Measurements from ENCODE around the gene PTPRO. TPM values are rescaled to one million over a fixed set of nuclear protein-coding genes. Genes with fewer than 3 reads are reported as not detected.

PTPRO gene
- polyA plus RNA-seq, 1 donor, result 1.6 TPM

DNA sequence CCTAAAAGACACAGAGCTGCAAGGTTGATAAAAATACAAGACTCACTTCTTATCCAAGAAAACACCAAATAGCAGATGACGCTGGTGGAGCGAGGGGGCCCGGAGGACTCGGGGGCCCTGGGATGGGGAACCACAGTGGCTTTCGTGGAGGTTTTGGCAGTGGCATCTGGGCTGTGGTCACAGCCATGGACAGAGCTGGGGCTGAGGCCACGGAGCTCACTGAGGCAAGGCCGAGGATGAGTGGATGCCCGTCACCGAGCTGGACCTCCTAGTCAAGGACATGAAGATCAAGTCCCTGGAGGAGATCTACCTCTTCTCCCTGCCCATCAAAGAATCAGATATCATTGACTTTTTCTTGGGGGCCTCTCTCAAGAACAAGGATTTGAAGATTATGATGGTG, 117.2 kb downstream of the PTPRO start:
- no CpG with 5 or more reads among the region's 9 CpGs for WGBS (ENCODE audit: insufficient coverage, low lambda C conversion rate)
- no peak for DNase-seq
- H3K4me3 ChIP-seq (ENCODE audit: low read length), result no peak overlapping the region

DNA sequence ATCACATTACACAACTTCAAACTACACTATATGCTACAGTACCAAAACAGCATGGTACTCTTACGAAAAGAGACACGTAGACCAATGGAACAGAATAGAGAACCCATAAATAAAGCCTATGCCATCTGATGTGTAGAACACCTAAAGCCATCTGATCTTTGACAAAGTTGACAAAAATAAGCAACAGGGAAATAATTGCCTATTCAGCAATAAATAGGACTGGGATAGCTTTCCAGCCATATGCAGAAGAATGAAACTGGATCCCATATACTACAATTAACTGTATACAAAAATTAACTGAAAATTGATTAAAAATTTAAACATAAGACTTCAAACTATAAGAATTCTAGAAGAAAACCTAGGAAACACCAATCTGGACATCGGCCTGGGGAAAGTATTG, 120.7 kb downstream of the PTPRO start:
- no peak for DNase-seq
- WGBS (ENCODE audit: insufficient coverage, low lambda C conversion rate), result 100% methylated on average over 1 of the region's 3 CpGs
- Histone ChIP-seq H3K36me3 (ENCODE audit: control insufficient read depth, insufficient read depth, low read length) (no peaks in the 10 kb centered on the region), H3K27me3 (ENCODE audit: control insufficient read depth, insufficient read depth, low read length) (no peaks in the 10 kb centered on the region), H3K4me3 (ENCODE audit: low read length) (no peak overlapping the region), H3K4me1 (ENCODE audit: control insufficient read depth, insufficient read depth, low read length) (no peaks in the 10 kb centered on the region), H3K27ac (ENCODE audit: low read length) (no peak overlapping the region), H3K9me3 (ENCODE audit: control insufficient read depth, low read depth, low read length) (peaks cover 5% of the 10 kb centered on the region)

More for the DNA sequence above, 117.2 kb downstream of the PTPRO start:
- Histone ChIP-seq H3K9me3 (ENCODE audit: control insufficient read depth, low read depth, low read length) (peaks cover 5% of the 10 kb centered on the region), H3K27me3 (ENCODE audit: control insufficient read depth, insufficient read depth, low read length) (no peaks in the 10 kb centered on the region), H3K36me3 (ENCODE audit: control insufficient read depth, insufficient read depth, low read length) (no peaks in the 10 kb centered on the region), H3K27ac (ENCODE audit: low read length) (no peak overlapping the region), H3K4me1 (ENCODE audit: control insufficient read depth, insufficient read depth, low read length) (no peaks in the 10 kb centered on the region)

DNA sequence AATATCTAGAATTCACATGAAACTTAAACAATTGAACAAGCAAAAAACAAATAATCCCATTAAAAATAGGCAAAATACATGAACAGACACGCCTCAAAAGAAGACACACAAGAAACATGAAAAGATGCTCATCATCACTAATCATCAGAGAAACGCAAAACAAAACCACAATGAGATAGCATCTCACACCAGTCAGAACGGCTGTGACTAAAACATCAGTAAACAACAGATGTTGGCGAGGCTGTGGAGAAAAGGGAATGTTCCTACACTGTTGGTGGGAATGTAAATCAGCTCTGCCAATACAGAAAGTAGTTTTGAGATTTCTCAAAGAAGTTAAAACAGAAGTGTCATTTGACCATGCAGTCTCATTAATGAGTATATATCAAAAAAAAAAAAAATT, 121.3 kb downstream of the PTPRO start:
- Histone ChIP-seq H3K4me3 (ENCODE audit: low read length) (no peak overlapping the region), H3K4me1 (ENCODE audit: control insufficient read depth, insufficient read depth, low read length) (no peaks in the 10 kb centered on the region), H3K9me3 (ENCODE audit: control insufficient read depth, low read depth, low read length) (peaks cover 5% of the 10 kb centered on the region), H3K27me3 (ENCODE audit: control insufficient read depth, insufficient read depth, low read length) (no peaks in the 10 kb centered on the region), H3K36me3 (ENCODE audit: control insufficient read depth, insufficient read depth, low read length) (no peaks in the 10 kb centered on the region), H3K27ac (ENCODE audit: low read length) (no peak overlapping the region)
- 93% methylated on average over 2 of the region's 4 CpGs for WGBS (ENCODE audit: insufficient coverage, low lambda C conversion rate)
- DNase-seq, result no peak

DNA sequence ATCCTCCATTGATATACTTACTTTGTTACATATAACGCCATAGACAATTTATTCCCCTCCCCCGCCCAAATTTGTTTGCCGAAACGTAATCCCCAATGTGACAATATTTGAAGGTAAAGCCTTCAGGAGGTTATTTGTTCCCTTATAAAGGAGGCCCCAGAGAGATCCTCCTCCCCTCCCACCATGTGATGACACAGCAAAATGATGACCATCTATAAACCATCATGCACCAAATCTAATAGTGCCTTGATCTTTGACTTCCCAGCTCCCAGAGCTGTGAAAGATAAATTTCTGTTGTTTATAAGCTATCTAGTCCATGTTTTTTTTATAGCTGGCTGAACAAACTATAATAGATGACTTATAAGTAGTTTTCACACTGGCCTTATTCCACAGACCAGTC, 122.2 kb downstream of the PTPRO start:
- WGBS (ENCODE audit: insufficient coverage, low lambda C conversion rate), result 92% methylated on average over 2 of the region's 4 CpGs
- Histone ChIP-seq H3K27me3 (ENCODE audit: control insufficient read depth, insufficient read depth, low read length) (no peaks in the 10 kb centered on the region), H3K27ac (ENCODE audit: low read length) (no peak overlapping the region), H3K36me3 (ENCODE audit: control insufficient read depth, insufficient read depth, low read length) (no peaks in the 10 kb centered on the region), H3K4me1 (ENCODE audit: control insufficient read depth, insufficient read depth, low read length) (no peaks in the 10 kb centered on the region), H3K4me3 (ENCODE audit: low read length) (no peak overlapping the region), H3K9me3 (ENCODE audit: control insufficient read depth, low read depth, low read length) (peaks cover 3% of the 10 kb centered on the region)
- DNase-seq, result no peak

DNA sequence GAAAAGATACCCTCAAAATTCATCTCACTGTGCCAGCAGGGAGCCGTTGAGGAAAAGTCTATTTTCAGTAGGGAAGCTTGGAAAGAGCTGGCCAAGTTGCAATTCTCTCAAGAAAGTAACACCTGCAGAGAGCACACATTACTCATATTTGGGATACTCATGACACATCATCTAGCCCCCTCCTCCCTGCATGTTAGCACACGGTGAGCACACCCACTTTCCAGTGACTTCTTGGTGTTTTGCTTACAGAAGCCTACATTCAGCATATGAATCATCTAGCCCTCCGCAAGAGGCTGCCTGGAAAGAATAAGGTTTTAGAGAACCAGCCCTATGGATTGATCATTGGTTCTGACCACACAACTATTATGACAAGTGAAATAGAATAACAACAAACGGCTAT, 124.5 kb downstream of the PTPRO start:
- H3K36me3 ChIP-seq (ENCODE audit: control insufficient read depth, insufficient read depth, low read length), result no peaks in the 10 kb centered on the region
- no peak overlapping the region for H3K4me3 ChIP-seq (ENCODE audit: low read length)
- no peaks in the 10 kb centered on the region for H3K27me3 ChIP-seq (ENCODE audit: control insufficient read depth, insufficient read depth, low read length)
- 100% methylated on average over 1 of the region's 4 CpGs for WGBS (ENCODE audit: insufficient coverage, low lambda C conversion rate)
- no peak for DNase-seq
- H3K9me3 ChIP-seq (ENCODE audit: control insufficient read depth, low read depth, low read length), result no peaks in the 10 kb centered on the region
- no peak overlapping the region for H3K27ac ChIP-seq (ENCODE audit: low read length)
- no peaks in the 10 kb centered on the region for H3K4me1 ChIP-seq (ENCODE audit: control insufficient read depth, insufficient read depth, low read length)

DNA sequence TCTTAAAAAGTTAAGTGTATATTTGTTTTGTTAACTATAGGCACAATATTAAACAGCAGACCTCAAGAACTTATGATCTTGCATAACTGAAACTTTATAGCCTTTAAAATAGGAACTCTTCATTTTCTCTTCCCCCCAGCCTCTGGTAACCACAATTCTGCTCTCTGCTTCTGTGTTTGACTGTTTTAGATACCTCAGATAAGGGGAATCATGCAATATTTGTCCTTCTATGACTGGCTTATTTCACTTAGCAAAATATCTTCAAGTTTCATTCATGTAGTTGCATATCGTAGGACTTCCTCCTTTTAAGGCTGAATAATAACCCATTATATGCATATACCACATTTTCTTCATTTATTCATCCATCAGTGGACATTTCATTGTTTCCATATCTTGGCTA, 131.3 kb downstream of the PTPRO start:
- WGBS (ENCODE audit: insufficient coverage, low lambda C conversion rate), result 73% methylated on average over 1 of the region's 1 CpG
- no peak overlapping the region for H3K27ac ChIP-seq (ENCODE audit: low read length)

DNA sequence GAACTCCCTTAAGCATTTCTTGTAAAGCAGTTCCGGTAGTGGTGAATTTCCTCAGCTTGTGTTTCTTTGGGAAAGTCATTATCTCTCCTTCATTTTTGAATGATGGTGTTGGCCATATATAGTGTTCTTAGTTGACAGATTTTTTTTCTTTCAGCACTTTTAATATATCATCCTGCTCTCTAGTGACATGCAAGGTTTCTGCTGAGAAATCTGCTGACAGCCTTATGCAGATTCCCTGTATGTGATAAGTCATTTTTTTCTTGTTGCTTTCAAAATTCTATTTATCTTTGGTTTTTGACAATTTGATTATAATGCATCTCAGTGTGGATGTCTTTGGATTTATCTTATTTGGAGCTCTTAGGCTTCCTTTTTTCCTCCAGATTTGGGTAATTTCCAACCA, 135.7 kb downstream of the PTPRO start:
- no peak overlapping the region for H3K4me3 ChIP-seq (ENCODE audit: low read length)
- whole genome bisulfite sequencing (ENCODE audit: insufficient coverage, low lambda C conversion rate), result 100% methylated on average over 1 of the region's 1 CpG
- H3K27ac ChIP-seq (ENCODE audit: low read length), result no peak overlapping the region
- no peak for DNase-seq
- no peaks in the 10 kb centered on the region for H3K4me1 ChIP-seq (ENCODE audit: control insufficient read depth, insufficient read depth, low read length)
- H3K36me3 ChIP-seq (ENCODE audit: control insufficient read depth, insufficient read depth, low read length), result no peaks in the 10 kb centered on the region
- no peaks in the 10 kb centered on the region for H3K27me3 ChIP-seq (ENCODE audit: control insufficient read depth, insufficient read depth, low read length)
- H3K9me3 ChIP-seq (ENCODE audit: control insufficient read depth, low read depth, low read length), result no peaks in the 10 kb centered on the region

More for the DNA sequence above, 131.3 kb downstream of the PTPRO start:
- H3K27me3 ChIP-seq (ENCODE audit: control insufficient read depth, insufficient read depth, low read length), result no peaks in the 10 kb centered on the region
- no peaks in the 10 kb centered on the region for H3K4me1 ChIP-seq (ENCODE audit: control insufficient read depth, insufficient read depth, low read length)
- no peak overlapping the region for H3K4me3 ChIP-seq (ENCODE audit: low read length)
- DNase-seq, result no peak
- no peaks in the 10 kb centered on the region for H3K36me3 ChIP-seq (ENCODE audit: control insufficient read depth, insufficient read depth, low read length)
- H3K9me3 ChIP-seq (ENCODE audit: control insufficient read depth, low read depth, low read length), result no peaks in the 10 kb centered on the region

DNA sequence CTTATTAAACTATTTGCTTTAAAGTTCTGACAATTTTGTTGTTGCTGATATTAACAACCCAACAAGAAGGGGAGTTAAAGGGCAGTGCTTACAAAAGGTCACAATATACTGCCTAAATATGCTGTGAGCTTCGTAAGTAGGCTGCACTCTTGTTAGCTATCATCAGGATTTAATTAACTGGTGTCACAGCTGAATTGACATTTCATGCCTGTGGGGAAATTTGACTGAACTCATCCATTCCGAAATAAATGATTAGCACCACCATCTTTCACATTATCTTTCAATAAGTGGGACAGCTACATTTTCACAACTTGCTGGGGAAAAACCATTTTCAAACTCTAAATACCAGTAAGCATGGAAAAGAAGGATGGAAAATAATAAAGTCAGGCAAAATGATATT, 146.6 kb downstream of the PTPRO start:
- WGBS (ENCODE audit: insufficient coverage, low lambda C conversion rate), result 80% methylated on average over 1 of the region's 2 CpGs

DNA sequence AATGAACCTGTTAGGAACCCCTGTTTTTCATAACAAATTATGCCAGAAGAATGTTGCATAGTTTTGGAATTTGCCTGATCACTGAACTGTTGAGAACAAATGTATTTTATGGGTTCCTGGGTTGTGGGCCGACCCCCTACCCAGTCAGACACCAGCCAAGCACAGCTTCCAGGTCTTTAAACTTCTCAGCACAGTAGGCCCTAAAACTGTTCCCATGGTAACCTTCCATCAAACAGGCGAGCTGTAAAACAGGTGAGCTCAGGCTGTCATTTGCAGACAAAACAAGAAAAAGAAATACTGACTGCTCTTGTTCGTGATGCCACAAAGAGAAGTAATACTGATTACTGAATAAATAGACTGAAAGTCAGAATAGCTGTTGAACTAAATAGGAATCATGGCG, 147.0 kb downstream of the PTPRO start:
- DNase-seq, result no peak
- no peaks in the 10 kb centered on the region for H3K36me3 ChIP-seq (ENCODE audit: control insufficient read depth, insufficient read depth, low read length)
- no peaks in the 10 kb centered on the region for H3K4me1 ChIP-seq (ENCODE audit: control insufficient read depth, insufficient read depth, low read length)
- 34% methylated on average over 2 of the region's 4 CpGs for WGBS (ENCODE audit: insufficient coverage, low lambda C conversion rate)
- H3K9me3 ChIP-seq (ENCODE audit: control insufficient read depth, low read depth, low read length), result no peaks in the 10 kb centered on the region
- H3K27me3 ChIP-seq (ENCODE audit: control insufficient read depth, insufficient read depth, low read length), result no peaks in the 10 kb centered on the region
- no peak overlapping the region for H3K4me3 ChIP-seq (ENCODE audit: low read length)
- H3K27ac ChIP-seq (ENCODE audit: low read length), result no peak overlapping the region

More for the DNA sequence above, 146.6 kb downstream of the PTPRO start:
- Histone ChIP-seq H3K4me1 (ENCODE audit: control insufficient read depth, insufficient read depth, low read length) (no peaks in the 10 kb centered on the region), H3K27me3 (ENCODE audit: control insufficient read depth, insufficient read depth, low read length) (no peaks in the 10 kb centered on the region), H3K36me3 (ENCODE audit: control insufficient read depth, insufficient read depth, low read length) (no peaks in the 10 kb centered on the region), H3K4me3 (ENCODE audit: low read length) (no peak overlapping the region), H3K9me3 (ENCODE audit: control insufficient read depth, low read depth, low read length) (no peaks in the 10 kb centered on the region), H3K27ac (ENCODE audit: low read length) (no peak overlapping the region)
- no peak for DNase-seq

DNA sequence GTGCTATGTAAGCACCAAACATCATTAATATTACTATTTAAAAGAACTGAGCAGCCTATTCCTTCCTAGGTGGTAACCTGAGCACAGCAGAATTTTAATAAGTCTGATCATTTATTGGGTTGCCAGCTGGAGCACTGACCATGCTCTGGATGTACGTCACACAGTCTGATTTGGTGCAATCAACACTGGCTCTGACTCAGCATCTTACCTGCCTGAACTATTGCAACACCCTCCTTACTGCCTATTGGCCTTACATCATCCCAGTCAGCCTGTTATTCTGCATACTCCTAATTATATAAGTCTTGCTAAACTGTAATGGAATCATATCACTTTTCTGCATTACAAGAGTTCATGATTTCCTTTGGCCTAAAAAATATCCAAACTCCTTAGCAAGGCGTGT, 149.7 kb downstream of the PTPRO start:
- Histone ChIP-seq H3K4me3 (ENCODE audit: low read length) (no peak overlapping the region), H3K9me3 (ENCODE audit: control insufficient read depth, low read depth, low read length) (no peaks in the 10 kb centered on the region), H3K4me1 (ENCODE audit: control insufficient read depth, insufficient read depth, low read length) (no peaks in the 10 kb centered on the region), H3K36me3 (ENCODE audit: control insufficient read depth, insufficient read depth, low read length) (no peaks in the 10 kb centered on the region), H3K27me3 (ENCODE audit: control insufficient read depth, insufficient read depth, low read length) (no peaks in the 10 kb centered on the region), H3K27ac (ENCODE audit: low read length) (no peak overlapping the region)
- DNase-seq, result peak; percentile 2 to 9
- 80% methylated on average over 1 of the region's 2 CpGs for WGBS (ENCODE audit: insufficient coverage, low lambda C conversion rate)

DNA sequence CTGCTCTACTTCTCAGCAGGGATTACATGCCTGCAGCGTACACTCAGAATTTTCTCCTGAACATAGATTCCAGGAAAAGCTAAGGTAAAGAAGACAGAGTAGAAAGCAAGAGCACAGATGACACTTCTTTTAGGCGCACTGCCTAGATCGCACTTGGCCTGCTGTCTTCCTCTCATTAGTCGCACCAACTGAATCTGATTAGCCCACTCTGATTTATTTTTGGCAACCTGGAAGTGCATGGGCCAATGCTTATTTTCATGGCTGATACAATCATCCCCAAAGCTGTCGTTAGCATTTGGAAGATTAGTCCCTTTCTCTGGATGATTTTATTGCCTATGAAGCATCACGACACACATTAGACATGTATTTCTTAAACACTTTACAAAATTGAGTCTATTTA, 152.5 kb downstream of the PTPRO start:
- Histone ChIP-seq H3K9me3 (ENCODE audit: control insufficient read depth, low read depth, low read length) (no peaks in the 10 kb centered on the region), H3K27ac (ENCODE audit: low read length) (no peak overlapping the region), H3K36me3 (ENCODE audit: control insufficient read depth, insufficient read depth, low read length) (no peaks in the 10 kb centered on the region), H3K27me3 (ENCODE audit: control insufficient read depth, insufficient read depth, low read length) (no peaks in the 10 kb centered on the region), H3K4me1 (ENCODE audit: control insufficient read depth, insufficient read depth, low read length) (no peaks in the 10 kb centered on the region), H3K4me3 (ENCODE audit: low read length) (no peak overlapping the region)
- DNase-seq, result no peak
- whole genome bisulfite sequencing (ENCODE audit: insufficient coverage, low lambda C conversion rate), result 87% methylated on average over 4 of the region's 6 CpGs

Data from large intestine (tissue), 3 donors.